AG04450 (cell line): ENCODE measurements around the gene TMEM218. TPM values are rescaled to one million over a fixed set of nuclear protein-coding genes. Genes with fewer than 3 reads are reported as not detected.

ENCODE experiments used
- CTCF ChIA-PET: fragments of 300-600, 350-600 bp; formaldehyde crosslinking; extraction: SDS; loops from one replicate; lab custom pipeline; 2022; ENCODE audit warnings: antibody characterized with exemption, inconsistent platforms; lab: Charles Lee
- POLR2A ChIA-PET: fragments of 350-600 bp; formaldehyde crosslinking; extraction: SDS; loops from one replicate; lab custom pipeline; 2021; ENCODE audit warnings: antibody characterized with exemption, inconsistent platforms; lab: Yijun Ruan, JAX
- DNase-seq: peaks from one replicate; pipeline ENCODE4 v3.0.0-alpha.2; 2011; ENCODE audit warnings: low read depth, low spot score
- H3K27ac ChIP-seq: one replicate; pipeline ENCODE4 v1.5.1; 2012; ENCODE audit warnings: low read depth, low read length, control low read depth
- H3K27me3 ChIP-seq: one replicate; pipeline ENCODE4 v1.6.0; 2012; ENCODE audit warnings: low read length; ENCODE audit not compliant: control insufficient read depth, insufficient read depth
- H3K4me3 ChIP-seq: 2 replicates; pipeline ENCODE4 v1.5.1; 2011; ENCODE audit warnings: mild to moderate bottlenecking, low read depth, low read length, control low read depth
- H3K9me3 ChIP-seq: 2 replicates; pipeline ENCODE4 v1.5.1; 2012; ENCODE audit warnings: low read length; ENCODE audit not compliant: control insufficient read depth, insufficient read depth
- polyA plus RNA-seq: library from polyadenylated mRNA; depleted of rRNA; stranded (reverse); fragments of >200 nt; gene quantifications from 2 replicates; pipeline ENCODE4 v1.2.3, GENCODE V29; 2011
- TF ChIP-seq, protein P1 (sequence below): IDR thresholded peaks from 2 replicates; pipeline ENCODE4 v1.5.1; 2011; ENCODE audit warnings: low read depth, low read length, control low read depth, inconsistent platforms

The TMEM218 gene
- polyA plus RNA-seq, 1 experiment = 29.9 TPM

DNA sequence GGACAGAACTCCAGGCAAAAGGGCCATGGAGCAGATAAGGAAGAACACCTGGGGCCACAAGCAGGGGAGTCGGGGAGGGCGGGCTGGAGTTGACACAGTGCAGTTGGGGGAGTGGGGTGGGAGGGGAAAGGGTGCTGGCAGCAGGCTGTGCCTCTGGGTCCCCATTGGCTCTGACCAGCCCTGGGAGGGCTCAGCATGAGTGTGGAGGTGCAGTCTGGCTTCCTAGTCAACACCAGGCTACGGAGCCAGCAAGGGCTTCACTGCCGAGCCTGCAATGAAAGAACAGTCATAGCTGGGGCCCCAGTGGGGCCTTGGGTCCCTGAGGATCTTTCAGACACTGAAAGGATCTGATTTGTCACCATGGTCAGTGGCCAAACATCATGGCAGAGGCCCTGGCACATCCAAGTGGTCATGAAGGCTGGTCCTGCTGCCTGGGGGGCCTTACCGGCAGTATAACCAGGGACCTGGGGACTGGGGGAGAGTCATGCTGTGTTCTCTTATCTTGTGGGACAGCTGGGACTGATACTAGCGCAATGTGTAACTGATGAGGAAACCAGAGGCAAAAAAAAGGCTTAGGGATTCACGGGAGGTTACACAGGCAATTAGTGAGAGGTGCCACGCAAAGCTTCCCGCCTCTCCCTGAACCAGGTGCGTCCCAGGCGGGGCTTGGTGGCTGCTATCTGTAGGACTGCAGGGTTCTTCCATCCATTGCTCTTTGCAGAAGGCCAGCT, 36.8 kb downstream of the TMEM218 start:
- Histone ChIP-seq H3K27me3 (no peaks in the 10 kb centered on the region), H3K27ac (no peak overlapping the region), H3K4me3 (no peak overlapping the region), H3K9me3 (no peaks in the 10 kb centered on the region; the same call in 1 of the 2 replicates)
- TF ChIP-seq, protein P1, sequence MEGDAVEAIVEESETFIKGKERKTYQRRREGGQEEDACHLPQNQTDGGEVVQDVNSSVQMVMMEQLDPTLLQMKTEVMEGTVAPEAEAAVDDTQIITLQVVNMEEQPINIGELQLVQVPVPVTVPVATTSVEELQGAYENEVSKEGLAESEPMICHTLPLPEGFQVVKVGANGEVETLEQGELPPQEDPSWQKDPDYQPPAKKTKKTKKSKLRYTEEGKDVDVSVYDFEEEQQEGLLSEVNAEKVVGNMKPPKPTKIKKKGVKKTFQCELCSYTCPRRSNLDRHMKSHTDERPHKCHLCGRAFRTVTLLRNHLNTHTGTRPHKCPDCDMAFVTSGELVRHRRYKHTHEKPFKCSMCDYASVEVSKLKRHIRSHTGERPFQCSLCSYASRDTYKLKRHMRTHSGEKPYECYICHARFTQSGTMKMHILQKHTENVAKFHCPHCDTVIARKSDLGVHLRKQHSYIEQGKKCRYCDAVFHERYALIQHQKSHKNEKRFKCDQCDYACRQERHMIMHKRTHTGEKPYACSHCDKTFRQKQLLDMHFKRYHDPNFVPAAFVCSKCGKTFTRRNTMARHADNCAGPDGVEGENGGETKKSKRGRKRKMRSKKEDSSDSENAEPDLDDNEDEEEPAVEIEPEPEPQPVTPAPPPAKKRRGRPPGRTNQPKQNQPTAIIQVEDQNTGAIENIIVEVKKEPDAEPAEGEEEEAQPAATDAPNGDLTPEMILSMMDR = no peak
- ChIA-PET POLR2A (no interaction called here), CTCF (interaction anchor here (0.5 kb wide), 1 partner anchor 359 kb away, joined by 4 read pairs; no protein-coding TSS in a partner anchor)
- no peak for DNase-seq

DNA sequence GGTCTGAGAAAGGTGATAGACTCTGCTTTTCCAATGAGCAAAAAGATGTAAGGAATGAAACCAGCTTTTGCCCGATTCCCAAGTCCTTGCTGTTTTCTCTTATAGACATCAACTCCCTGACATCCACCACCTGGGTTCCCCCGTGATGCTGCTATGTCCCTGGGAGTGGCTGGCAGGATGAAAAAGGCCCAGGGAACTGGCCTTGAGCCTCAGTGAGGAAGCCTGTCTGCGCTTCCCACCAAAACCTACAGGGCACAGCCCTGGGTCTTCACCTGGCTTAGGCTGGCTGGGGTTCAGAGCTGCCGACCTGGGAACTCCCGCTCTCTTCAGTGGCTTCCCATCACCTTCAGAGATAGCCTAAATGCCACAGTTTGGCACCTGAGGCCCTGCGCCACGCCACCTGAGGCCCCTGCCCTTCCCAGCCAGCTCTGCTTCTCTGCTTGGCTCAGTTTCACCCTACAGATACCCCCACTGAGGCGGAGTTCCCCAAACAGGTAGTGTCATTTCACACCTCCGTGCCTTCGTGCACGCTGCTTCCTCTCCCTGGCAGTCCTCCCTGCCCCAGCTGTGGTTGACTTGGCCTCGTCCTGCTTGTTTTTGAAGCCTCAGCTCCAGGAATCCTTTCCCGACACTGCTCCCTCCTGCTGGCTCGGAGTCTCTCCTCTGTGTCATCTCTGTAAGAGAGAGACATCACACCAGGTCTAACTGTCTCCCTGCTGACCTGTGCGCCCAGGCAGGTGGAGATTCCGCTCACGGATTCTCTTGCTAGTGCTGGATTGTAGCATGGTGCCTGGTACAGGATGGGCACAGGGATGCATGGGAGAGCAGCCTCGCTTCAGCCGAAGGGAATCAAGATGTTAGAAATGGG, 37.6 kb downstream of the TMEM218 start:
- TF ChIP-seq, protein P1 = no peak
- no peak overlapping the region for H3K4me3 ChIP-seq
- no peak overlapping the region for H3K27ac ChIP-seq
- H3K9me3 ChIP-seq = no peaks in the 10 kb centered on the region; the same call in 1 of the 2 replicates
- ChIA-PET POLR2A (no interaction called here), CTCF (interaction anchor here (0.5 kb wide), 1 partner anchor 360 kb away, joined by 4 read pairs; no protein-coding TSS in a partner anchor)
- H3K27me3 ChIP-seq = no peaks in the 10 kb centered on the region
- no peak for DNase-seq

GRCh38 chr11:125072961-125073590, 38.4 kb downstream of the TMEM218 start:
- Histone ChIP-seq H3K27me3 (no peaks in the 10 kb centered on the region), H3K27ac (no peak overlapping the region), H3K4me3 (no peak overlapping the region), H3K9me3 (no peaks in the 10 kb centered on the region; the same call in 1 of the 2 replicates)
- CTCF ChIA-PET = no interaction called here
- TF ChIP-seq, protein P1 = no peak
- POLR2A ChIA-PET = no interaction called here
- DNase-seq = no peak

DNA sequence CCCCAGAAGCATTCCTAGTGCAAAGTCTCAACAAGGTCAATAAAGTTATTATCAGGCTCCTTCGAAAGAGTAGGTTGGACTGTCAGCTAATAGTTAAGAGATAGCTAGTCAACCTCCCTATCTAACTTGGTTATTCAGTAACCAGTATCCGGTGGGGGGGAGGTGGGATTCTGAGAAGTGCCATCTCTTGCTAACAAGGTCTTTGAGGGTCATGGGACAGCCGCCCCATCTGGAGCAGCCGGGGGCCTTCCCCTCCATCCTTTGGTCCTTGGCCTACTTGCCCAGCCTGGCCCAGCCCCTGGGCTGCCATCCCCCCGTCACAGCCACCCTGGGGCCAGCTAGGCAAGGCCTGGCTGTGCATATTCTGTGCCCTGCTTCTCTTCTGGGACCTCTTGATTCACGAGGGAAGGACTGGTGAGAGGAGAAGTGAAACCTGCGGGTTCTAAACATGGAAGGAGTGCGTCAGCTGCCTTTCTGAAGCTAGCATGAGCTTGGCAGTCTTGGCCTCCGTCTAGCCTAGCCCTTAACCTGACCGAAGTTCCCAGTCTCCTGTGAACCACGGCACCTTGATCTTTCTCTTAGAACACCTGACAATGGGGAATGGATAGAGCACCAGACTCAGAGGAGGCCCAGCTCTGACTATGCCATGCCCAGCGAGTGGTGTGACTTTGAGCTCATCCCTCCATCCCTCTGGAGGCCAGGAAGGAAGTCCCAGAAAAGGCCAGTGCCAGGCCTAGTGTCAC, 39.0 kb downstream of the TMEM218 start:
- ChIA-PET POLR2A (no interaction called here), CTCF (no interaction called here)
- H3K9me3 ChIP-seq = no peaks in the 10 kb centered on the region; the same call in 1 of the 2 replicates
- H3K4me3 ChIP-seq = no peak overlapping the region
- TF ChIP-seq, protein P1 = no peak
- DNase-seq = no peak
- no peaks in the 10 kb centered on the region for H3K27me3 ChIP-seq
- H3K27ac ChIP-seq = no peak overlapping the region
